Measurements from ENCODE around the gene SMC1B. TPM values are rescaled to one million over a fixed set of nuclear protein-coding genes. Genes with fewer than 3 reads are reported as not detected.

Gene SMC1B, protein sequence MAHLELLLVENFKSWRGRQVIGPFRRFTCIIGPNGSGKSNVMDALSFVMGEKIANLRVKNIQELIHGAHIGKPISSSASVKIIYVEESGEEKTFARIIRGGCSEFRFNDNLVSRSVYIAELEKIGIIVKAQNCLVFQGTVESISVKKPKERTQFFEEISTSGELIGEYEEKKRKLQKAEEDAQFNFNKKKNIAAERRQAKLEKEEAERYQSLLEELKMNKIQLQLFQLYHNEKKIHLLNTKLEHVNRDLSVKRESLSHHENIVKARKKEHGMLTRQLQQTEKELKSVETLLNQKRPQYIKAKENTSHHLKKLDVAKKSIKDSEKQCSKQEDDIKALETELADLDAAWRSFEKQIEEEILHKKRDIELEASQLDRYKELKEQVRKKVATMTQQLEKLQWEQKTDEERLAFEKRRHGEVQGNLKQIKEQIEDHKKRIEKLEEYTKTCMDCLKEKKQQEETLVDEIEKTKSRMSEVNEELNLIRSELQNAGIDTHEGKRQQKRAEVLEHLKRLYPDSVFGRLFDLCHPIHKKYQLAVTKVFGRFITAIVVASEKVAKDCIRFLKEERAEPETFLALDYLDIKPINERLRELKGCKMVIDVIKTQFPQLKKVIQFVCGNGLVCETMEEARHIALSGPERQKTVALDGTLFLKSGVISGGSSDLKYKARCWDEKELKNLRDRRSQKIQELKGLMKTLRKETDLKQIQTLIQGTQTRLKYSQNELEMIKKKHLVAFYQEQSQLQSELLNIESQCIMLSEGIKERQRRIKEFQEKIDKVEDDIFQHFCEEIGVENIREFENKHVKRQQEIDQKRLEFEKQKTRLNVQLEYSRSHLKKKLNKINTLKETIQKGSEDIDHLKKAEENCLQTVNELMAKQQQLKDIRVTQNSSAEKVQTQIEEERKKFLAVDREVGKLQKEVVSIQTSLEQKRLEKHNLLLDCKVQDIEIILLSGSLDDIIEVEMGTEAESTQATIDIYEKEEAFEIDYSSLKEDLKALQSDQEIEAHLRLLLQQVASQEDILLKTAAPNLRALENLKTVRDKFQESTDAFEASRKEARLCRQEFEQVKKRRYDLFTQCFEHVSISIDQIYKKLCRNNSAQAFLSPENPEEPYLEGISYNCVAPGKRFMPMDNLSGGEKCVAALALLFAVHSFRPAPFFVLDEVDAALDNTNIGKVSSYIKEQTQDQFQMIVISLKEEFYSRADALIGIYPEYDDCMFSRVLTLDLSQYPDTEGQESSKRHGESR
- total RNA-seq, result not detected
- long read RNA-seq, result 0 reads

GRCh38 chr22:45413368-45414211, at the start of gene SMC1B, which contains the start of gene RIBC2:
Gene SMC1B (minus strand): TSS chr22:45413599. CDS start chr22:45413567, 32 bp downstream.
Gene RIBC2 (plus strand): TSS chr22:45413693. CDS start chr22:45413887, 194 bp downstream.
- no peak for TF ChIP-seq CTCF (IDR thresholded peaks at IDR 0.05; ENCODE audit: borderline replicate concordance)
- H3K4me3 ChIP-seq, result peak within 1 kb of the TSS; percentile 69
- H3K36me3 ChIP-seq, result no peaks in the 10 kb centered on the region
- peak within 1 kb of the TSS; percentile 34 for H3K27ac ChIP-seq (replicated peaks)
- H3K4me1 ChIP-seq, result peaks cover 14% of the 10 kb centered on the region
- peak; percentile 75 for DNase-seq
- no peaks in the 10 kb centered on the region for H3K9me3 ChIP-seq (replicated peaks)
- no peaks in the 10 kb centered on the region for H3K27me3 ChIP-seq (ENCODE audit: low read depth)
- intact Hi-C loops (cut with micrococcal nuclease), result no loop called here

DNA sequence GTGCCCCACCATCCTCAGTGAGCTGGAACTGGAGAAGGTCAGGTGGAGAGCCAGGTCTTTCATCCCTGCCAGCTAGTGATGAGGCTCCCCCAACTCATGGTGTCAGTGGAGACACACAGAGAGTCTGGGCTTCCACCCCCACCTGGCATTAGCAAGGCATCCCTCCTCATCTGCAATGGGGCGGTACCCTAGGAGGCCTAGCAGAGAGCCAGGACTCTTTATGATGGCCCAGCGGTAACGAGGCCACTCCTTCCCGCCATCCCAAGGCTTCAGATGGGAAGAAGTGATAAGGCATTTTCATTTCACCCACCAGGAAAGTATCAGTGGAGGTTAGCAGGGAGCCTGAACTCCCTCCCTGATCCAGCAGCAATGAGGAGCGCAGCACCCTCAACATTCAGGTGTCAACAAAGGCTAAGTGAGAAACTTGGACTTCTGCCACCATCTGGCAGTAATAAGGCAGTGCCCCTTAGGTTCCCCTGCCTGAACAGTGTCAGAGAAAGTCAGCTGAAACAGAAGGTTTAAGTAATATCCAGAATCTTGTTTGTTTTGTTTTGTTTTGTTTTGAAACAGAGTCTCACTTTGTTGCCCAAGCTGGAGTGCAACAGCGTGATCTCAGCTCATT, 48.7 kb upstream of the SMC1B start:
- intact Hi-C loops (cut with micrococcal nuclease), result no loop called here
- Histone ChIP-seq H3K9me3 (replicated peaks) (peaks cover 14% of the 10 kb centered on the region), H3K36me3 (no peaks in the 10 kb centered on the region)

GRCh38 chr22:45460288-45461109, 47.1 kb upstream of the SMC1B start:
- peak overlapping the region; percentile 77 for H3K27ac ChIP-seq (replicated peaks)
- TF ChIP-seq CTCF (IDR thresholded peaks at IDR 0.05; ENCODE audit: borderline replicate concordance), result no peak
- H3K4me3 ChIP-seq, result no peak overlapping the region
- H3K27me3 ChIP-seq (ENCODE audit: low read depth), result peaks cover 22% of the 10 kb centered on the region
- H3K9me3 ChIP-seq (replicated peaks), result peaks cover 5% of the 10 kb centered on the region
- no peaks in the 10 kb centered on the region for H3K36me3 ChIP-seq
- peak; percentile 84 for DNase-seq
- intact Hi-C loops (cut with micrococcal nuclease), result no loop called here
- no peaks in the 10 kb centered on the region for H3K4me1 ChIP-seq

More for the DNA sequence above, 48.7 kb upstream of the SMC1B start:
- DNase-seq, result no peak
- Histone ChIP-seq H3K4me3 (no peak overlapping the region), H3K4me1 (no peaks in the 10 kb centered on the region), H3K27me3 (ENCODE audit: low read depth) (peaks cover 10% of the 10 kb centered on the region), H3K27ac (replicated peaks) (no peak overlapping the region)
- no peak for TF ChIP-seq CTCF (IDR thresholded peaks at IDR 0.05; ENCODE audit: borderline replicate concordance)

DNA sequence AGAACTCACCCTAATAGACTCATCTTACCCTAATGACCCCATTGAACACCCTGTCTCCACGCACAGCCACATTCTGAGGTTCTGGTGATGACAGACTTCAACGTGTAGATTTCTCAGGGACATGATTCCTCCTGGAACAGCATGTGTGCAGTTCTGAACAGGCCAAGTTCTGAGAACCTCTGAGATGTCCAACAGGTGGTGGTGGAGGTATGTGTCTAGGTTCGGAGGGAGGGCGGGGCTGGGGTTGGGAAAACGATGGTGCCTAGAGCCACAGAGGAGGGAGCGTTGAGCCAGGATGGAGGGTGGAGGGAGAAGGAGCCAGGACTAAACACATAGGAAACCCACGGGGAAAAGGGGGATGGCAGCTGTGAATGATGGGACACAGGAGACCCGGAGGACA, 45.8 kb upstream of the SMC1B start:
- Histone ChIP-seq H3K4me1 (no peaks in the 10 kb centered on the region), H3K27me3 (ENCODE audit: low read depth) (peaks cover 19% of the 10 kb centered on the region), H3K36me3 (no peaks in the 10 kb centered on the region), H3K9me3 (replicated peaks) (peaks cover 5% of the 10 kb centered on the region), H3K27ac (replicated peaks) (peak overlapping the region; percentile 77), H3K4me3 (no peak overlapping the region)
- intact Hi-C loops (cut with micrococcal nuclease), result no loop called here
- no peak for TF ChIP-seq CTCF (IDR thresholded peaks at IDR 0.05; ENCODE audit: borderline replicate concordance)
- no peak for DNase-seq
